HCT116 (cell line): ENCODE measurements around the gene ZNF862. TPM values are rescaled to one million over a fixed set of nuclear protein-coding genes. Genes with fewer than 3 reads are reported as not detected.

ENCODE experiments used
- ATAC-seq: fragments of 200-7000 bp; cut with Tn5 transposase; 2 replicates; pipeline ENCODE4 v1.9.1; 2020; ENCODE audit warnings: mild to moderate bottlenecking, moderate library complexity
- BruUV-seq: library from RNA; stranded (reverse); fragments of 400-500 nt; replicated peaks from 2 replicates; lab custom pipeline; 2021; lab: Mats Ljungman, UMichigan
- CTCF ChIA-PET: fragments of 300-600 bp; sonication (Branson Sonifier 250); formaldehyde crosslinking; loops from one replicate; lab custom pipeline; 2021; ENCODE audit warnings: antibody characterized with exemption; lab: Charles Lee
- POLR2A ChIA-PET: fragments of 300-600, 350-600 bp; sonication (Branson Sonifier 250); formaldehyde crosslinking; loops from one replicate; lab custom pipeline; 2021; ENCODE audit warnings: antibody characterized with exemption; lab: Charles Lee
- RAD21 ChIA-PET, 2 experiments: fragments of 300-600 bp; sonication (Branson Sonifier 250); formaldehyde crosslinking; loops; one replicate each; lab custom pipeline; 2023; ENCODE audit warnings: low total read pairs in 2 of 2; ENCODE audit not compliant: uncharacterized antibody in 2 of 2, unreplicated experiment in 2 of 2, low non-redundant PET in 1 of 2; lab: Charles Lee
- DNase-seq: peaks from one replicate; pipeline ENCODE4 v3.0.0-alpha.2; 2010; ENCODE audit warnings: low read depth, low spot score
- H2AFZ ChIP-seq: fragments of 200-600 bp; shearing (Covaris generic), sonication (generic); 2 replicates; pipeline ENCODE4 v1.6.1; 2017; ENCODE audit warnings: low read depth, mixed run types, mixed read lengths, antibody characterized with exemption, low read length; ENCODE audit not compliant: poor library complexity, severe bottlenecking
- H3K27ac ChIP-seq: 2 replicates; pipeline ENCODE4 v1.5.1; 2012; ENCODE audit warnings: low read depth, low read length
- H3K27me3 ChIP-seq: fragments of 200-600 bp; sonication (generic); 2 replicates; pipeline ENCODE4 v1.6.1; 2016; ENCODE audit warnings: mixed run types, low read length, mixed read lengths; ENCODE audit not compliant: insufficient read depth
- H3K36me3 ChIP-seq, 2 experiments: fragments of 200-500 bp in 1 of 2; fragments of 200-600 bp in 1 of 2; sonication (Bioruptor generic) in 1 of 2; sonication (generic) in 1 of 2; 2 replicates each; pipeline versions ENCODE4 v1.5.1 to v1.6.1; 2014 to 2016; ENCODE audit warnings: low read length in 2 of 2, inconsistent platforms in 1 of 2, mixed read lengths in 1 of 2, mixed run types in 1 of 2; ENCODE audit not compliant: insufficient read depth in 2 of 2, control insufficient read depth in 1 of 2
- H3K4me1 ChIP-seq, 2 experiments: fragments of 200-600 bp in 1 of 2; sonication (generic) in 1 of 2; 2 replicates each; pipeline versions ENCODE4 v1.5.1 to v1.6.1; 2012 to 2017; ENCODE audit warnings: low read length in 2 of 2, inconsistent platforms in 1 of 2, mild to moderate bottlenecking in 1 of 2, mixed read lengths in 1 of 2, mixed run types in 1 of 2, moderate library complexity in 1 of 2; ENCODE audit not compliant: insufficient read depth in 2 of 2, control insufficient read depth in 1 of 2
- H3K4me2 ChIP-seq: fragments of 200-600 bp; sonication (generic); 2 replicates; pipeline ENCODE4 v1.6.1; 2017; ENCODE audit warnings: mixed run types, low read length, mixed read lengths
- H3K4me3 ChIP-seq, 2 experiments: fragments of 200-600 bp in 1 of 2; sonication (generic) in 1 of 2; replicated peaks in 1 of 2; 2 replicates each; pipeline ENCODE4 v1.5.1; 2011 to 2016; ENCODE audit warnings: low read length in 2 of 2, control low read depth in 1 of 2, low read depth in 1 of 2, mild to moderate bottlenecking in 1 of 2, mixed read lengths in 1 of 2, mixed run types in 1 of 2
- H3K79me2 ChIP-seq: fragments of 200-600 bp; sonication (generic); 2 replicates; pipeline ENCODE4 v1.6.1; 2017; ENCODE audit warnings: mild to moderate bottlenecking, mixed run types, low read length, moderate library complexity, mixed read lengths; ENCODE audit not compliant: insufficient read depth
- H3K9ac ChIP-seq: fragments of 200-600 bp; sonication (generic); 2 replicates; pipeline ENCODE4 v1.6.1; 2016; ENCODE audit warnings: low read length, mixed read lengths
- H3K9me2 ChIP-seq: fragments of 200-600 bp; sonication (generic), shearing (Covaris generic); 2 replicates; pipeline ENCODE4 v1.6.1; 2017; ENCODE audit warnings: mixed run types, mild to moderate bottlenecking, moderate library complexity; ENCODE audit not compliant: insufficient read depth
- H3K9me3 ChIP-seq, 2 experiments: fragments of 200-500 bp in 1 of 2; fragments of 200-600 bp in 1 of 2; sonication (Bioruptor generic) in 1 of 2; sonication (generic) in 1 of 2; 2 replicates each; pipeline ENCODE4 v1.6.1; 2014 to 2017; ENCODE audit warnings: low read length in 2 of 2, mixed read lengths in 2 of 2, inconsistent platforms in 1 of 2, low read depth in 1 of 2, mild to moderate bottlenecking in 1 of 2, mixed run types in 1 of 2, moderate library complexity in 1 of 2; ENCODE audit not compliant: control insufficient read depth in 1 of 2, insufficient read depth in 1 of 2
- H4K20me1 ChIP-seq: fragments of 200-600 bp; sonication (generic), shearing (Covaris generic); 2 replicates; pipeline ENCODE4 v1.6.1; 2017; ENCODE audit warnings: mixed run types, mild to moderate bottlenecking, moderate library complexity; ENCODE audit not compliant: insufficient read depth
- CBX3 ChIP-seq: IDR thresholded peaks from 2 replicates; pipeline ENCODE4 v1.6.1; 2012; ENCODE audit warnings: low read depth
- CEBPB ChIP-seq: IDR thresholded peaks from 2 replicates; pipeline ENCODE4 v1.6.1; 2012; ENCODE audit warnings: low read depth
- EGR1 ChIP-seq: IDR thresholded peaks from 2 replicates; pipeline ENCODE4 v1.6.1; 2012; ENCODE audit warnings: low read depth
- ELF1 ChIP-seq: IDR thresholded peaks from 2 replicates; pipeline ENCODE4 v1.6.1; 2012; ENCODE audit warnings: low read depth, borderline replicate concordance
- REST ChIP-seq: IDR thresholded peaks from 2 replicates; pipeline ENCODE4 v1.6.1; 2012; ENCODE audit warnings: low read depth
- SIN3A ChIP-seq: IDR thresholded peaks from 2 replicates; pipeline ENCODE4 v1.6.1; 2012; ENCODE audit warnings: low read depth
- SP1 ChIP-seq: IDR thresholded peaks from 2 replicates; pipeline ENCODE4 v1.6.1; 2012; ENCODE audit warnings: low read depth
- SRF ChIP-seq: IDR thresholded peaks from 2 replicates; pipeline ENCODE4 v1.6.1; 2012; ENCODE audit warnings: low read depth
- YY1 ChIP-seq: IDR thresholded peaks from 2 replicates; pipeline ENCODE4 v1.6.1; 2011; ENCODE audit warnings: low read length, low read depth, moderate library complexity, mild to moderate bottlenecking; ENCODE audit not compliant: insufficient replicate concordance; ENCODE audit errors: extremely low read depth
- ZFX ChIP-seq: fragments of 450-650 bp; IDR thresholded peaks from 2 replicates; pipeline ENCODE4 v1.6.1; 2017
- ZNF274 ChIP-seq: fragments of 200-500 bp; sonication (Bioruptor generic); IDR thresholded peaks from 2 replicates; pipeline ENCODE4 v1.6.1; 2014; ENCODE audit warnings: mild to moderate bottlenecking, low read depth, low read length, inconsistent platforms
- intact Hi-C: fragments of 100-400 bp; cut with micrococcal nuclease; formaldehyde crosslinking; loops from 2 replicates; pipeline ENCODE4 v1.10.0; 2022
- total RNA-seq: library from RNA; stranded (reverse); gene quantifications from one replicate; pipeline ENCODE4 v1.2.1, GENCODE V29; 2021; ENCODE audit not compliant: unreplicated experiment

ZNF862 gene
- total RNA-seq, 1 experiment from 2014 or later, result 8.5 TPM

- CTCF ChIA-PET, result no interaction called here
- Histone ChIP-seq H3K9ac (no peak overlapping the region), H3K4me1 (peaks cover 0 to 3% of the 10 kb centered on the region in 2 experiments; a peak in 1 of 4 replicates), H4K20me1 (no peaks in the 10 kb centered on the region), H3K79me2 (no peaks in the 10 kb centered on the region), H3K27me3 (no peaks in the 10 kb centered on the region), H3K27ac (no peak overlapping the region), H3K9me2 (no peaks in the 10 kb centered on the region), H2AFZ (no peak overlapping the region), H3K9me3 (no peaks in the 10 kb centered on the region), H3K4me2 (no peak overlapping the region), H3K36me3 (no peaks in the 10 kb centered on the region), H3K4me3 (no peak overlapping the region)
- POLR2A ChIA-PET, result no interaction called here
- RAD21 ChIA-PET, result no interaction called here
- no peak for ATAC-seq
- no peak for DNase-seq
- no TSS peak for BruUV-seq
- TF ChIP-seq ELF1, result no peak
- no peak for TF ChIP-seq ZFX
- no peak for TF ChIP-seq ZNF274
- intact Hi-C loops, result no loop called here
Observed at GRCh38 chr7:149881328-149882247, 43.4 kb downstream of the ZNF862 start.

GRCh38 chr7:149882248-149883047 is 44.3 kb downstream of the ZNF862 start:
- Histone ChIP-seq H3K27me3 (no peaks in the 10 kb centered on the region), H3K27ac (no peak overlapping the region), H3K79me2 (no peaks in the 10 kb centered on the region), H4K20me1 (no peaks in the 10 kb centered on the region), H3K4me2 (no peak overlapping the region), H3K36me3 (no peaks in the 10 kb centered on the region), H3K9ac (no peak overlapping the region), H2AFZ (no peak overlapping the region), H3K4me1 (peaks cover 0 to 3% of the 10 kb centered on the region in 2 experiments; a peak in 1 of 4 replicates), H3K9me2 (no peaks in the 10 kb centered on the region), H3K9me3 (no peaks in the 10 kb centered on the region), H3K4me3 (no peak overlapping the region)
- no peak for ATAC-seq
- RAD21 ChIA-PET, result no interaction called here
- no TSS peak for BruUV-seq
- POLR2A ChIA-PET, result no interaction called here
- no peak for DNase-seq
- CTCF ChIA-PET, result no interaction called here
- intact Hi-C loops, result loop anchor here (1.0 kb wide), 1 partner anchor 394 kb away; no protein-coding TSS in a partner anchor
- TF ChIP-seq ZNF274 (no peak), ZFX (no peak), SIN3A (no peak), CEBPB (no peak), EGR1 (no peak), REST (no peak), CBX3 (no peak), SRF (no peak), SP1 (no peak), YY1 (no peak), ELF1 (no peak)
